Prostate gland (tissue), 2 donors: ENCODE results near the gene FTH1.

ENCODE experiments used
- CTCF ChIP-seq, 4 experiments: fragments of 200-600 bp in 2 of 4; fragments of 450-650 bp in 2 of 4; sonication (generic) in 2 of 4; IDR thresholded peaks; 1 replicate in 3 of 4; 2 replicates in 1 of 4; pipeline ENCODE4 v1.5.1; 2016 to 2019; ENCODE audit warnings: antibody characterized with exemption in 4 of 4, mild to moderate bottlenecking in 2 of 4, moderate library complexity in 2 of 4
- POLR2AphosphoS5 ChIP-seq: sonication (generic); formaldehyde crosslinking; IDR thresholded peaks from one replicate; pipeline ENCODE4 v1.6.1; 2017; ENCODE audit warnings: antibody characterized with exemption

GRCh38 chr11:61917334-61918109 is 49.9 kb downstream of the FTH1 start, which contains the start of gene RAB3IL1:
- TF ChIP-seq CTCF (IDR thresholded peaks at IDR 0.05) = peak in 1 of 4 experiments; percentile 9
- no peak for TF ChIP-seq POLR2AphosphoS5
